MCF 10A (cell line): ENCODE measurements around the gene HS6ST2. TPM values are rescaled to one million over a fixed set of nuclear protein-coding genes. Genes with fewer than 3 reads are reported as not detected.

Source experiments
- BruUV-seq: library from RNA; stranded (reverse); fragments of 400-500 nt; replicated peaks from 2 replicates; lab custom pipeline; 2021; lab: Mats Ljungman, UMichigan
- CTCF ChIA-PET: fragments of 300-600 bp; sonication (Branson Sonifier 250); formaldehyde crosslinking; extraction: SDS; loops from one replicate; lab custom pipeline; 2021; ENCODE audit warnings: antibody characterized with exemption, inconsistent platforms; lab: Yijun Ruan, JAX
- POLR2A ChIA-PET: fragments of 300-600, 350-650 bp; sonication (Branson Sonifier 250); formaldehyde crosslinking; extraction: SDS; loops from one replicate; lab custom pipeline; 2020; ENCODE audit warnings: antibody characterized with exemption, inconsistent platforms; lab: Yijun Ruan, JAX
- DNase-seq: peaks from one replicate; pipeline ENCODE4 v3.0.0-alpha.2; 2018; ENCODE audit not compliant: unreplicated experiment
- H3K27ac Mint-ChIP-seq: one replicate; pipeline ENCODE4 v1.8.0; 2022; ENCODE audit warnings: mild to moderate bottlenecking, low read depth, mixed read lengths; ENCODE audit not compliant: unreplicated experiment
- H3K27me3 Mint-ChIP-seq: one replicate; pipeline ENCODE4 v1.8.0; 2022; ENCODE audit warnings: mixed read lengths; ENCODE audit not compliant: insufficient read depth, unreplicated experiment
- H3K36me3 Mint-ChIP-seq: one replicate; pipeline ENCODE4 v1.8.0; 2022; ENCODE audit warnings: mild to moderate bottlenecking, moderate library complexity, mixed read lengths; ENCODE audit not compliant: insufficient read depth, unreplicated experiment
- H3K4me1 Mint-ChIP-seq: one replicate; pipeline ENCODE4 v1.8.0; 2022; ENCODE audit warnings: mixed read lengths; ENCODE audit not compliant: insufficient read depth, unreplicated experiment
- H3K4me3 Mint-ChIP-seq: one replicate; pipeline ENCODE4 v1.8.0; 2022; ENCODE audit warnings: mild to moderate bottlenecking, moderate library complexity, mixed read lengths; ENCODE audit not compliant: unreplicated experiment
- H3K9me3 Mint-ChIP-seq: one replicate; pipeline ENCODE4 v1.8.0; 2022; ENCODE audit warnings: mixed read lengths; ENCODE audit not compliant: unreplicated experiment
- intact Hi-C: fragments of 100-400 bp; cut with micrococcal nuclease; formaldehyde crosslinking; loops from 2 replicates; pipeline ENCODE4 v1.14.1; 2022
- total RNA-seq: library from RNA; stranded (reverse); gene quantifications from 2 replicates; pipeline ENCODE4 v1.2.3, GENCODE V29; 2022
- TF ChIP-seq, protein P1 (sequence below): fragments of 200-600 bp; IDR thresholded peaks from one replicate; pipeline ENCODE4 v1.8.0; 2022; ENCODE audit warnings: antibody characterized with exemption, mild to moderate bottlenecking; ENCODE audit not compliant: unreplicated experiment

The HS6ST2 gene
- total RNA-seq, 1 experiment from 2014 or later, result 26.1 TPM

DNA sequence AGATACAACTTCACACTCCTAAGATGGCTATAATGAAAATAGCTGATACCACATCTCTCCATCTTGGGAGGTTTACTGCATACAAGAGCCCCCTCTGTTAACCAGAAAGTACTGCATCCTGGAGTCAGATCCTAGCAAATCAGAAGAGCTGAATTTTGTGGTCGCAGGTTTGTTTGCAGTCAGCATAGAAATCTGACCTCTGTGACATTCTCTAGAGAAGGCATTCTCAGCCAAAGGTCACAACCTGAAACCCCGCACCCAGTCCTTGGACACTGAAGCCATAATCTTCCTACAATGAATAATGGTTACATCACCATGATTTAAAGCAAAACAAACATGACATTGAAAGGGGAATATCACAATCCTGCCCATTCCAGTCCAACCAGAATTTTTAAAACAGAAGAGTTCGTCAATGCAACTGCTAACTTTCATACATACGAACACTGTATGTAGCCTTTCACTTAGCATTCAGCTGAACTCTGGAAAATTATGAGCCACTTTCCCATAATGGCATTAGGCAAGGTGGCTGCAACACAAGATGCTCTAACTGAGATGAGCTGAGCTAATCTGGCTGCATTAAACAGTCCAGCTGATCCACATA is 17.6 kb downstream of the HS6ST2 start:
- Mint-ChIP-seq H3K27me3 (no peaks in the 10 kb centered on the region), H3K4me1 (peaks cover 9% of the 10 kb centered on the region), H3K9me3 (no peaks in the 10 kb centered on the region), H3K36me3 (no peaks in the 10 kb centered on the region), H3K4me3 (no peak overlapping the region), H3K27ac (no peak overlapping the region)
- DNase-seq, result peak; percentile 19
- no TSS peak for BruUV-seq
- POLR2A ChIA-PET, result interaction anchor here (0.6 to 1.4 kb wide), 2 partner anchors 9 to 36 kb away, joined by 3 to 4 read pairs; no protein-coding TSS in a partner anchor
- intact Hi-C loops, result loop anchor here (2.0 kb wide), 1 partner anchor 200 kb away; no protein-coding TSS in a partner anchor
- TF ChIP-seq, protein P1, sequence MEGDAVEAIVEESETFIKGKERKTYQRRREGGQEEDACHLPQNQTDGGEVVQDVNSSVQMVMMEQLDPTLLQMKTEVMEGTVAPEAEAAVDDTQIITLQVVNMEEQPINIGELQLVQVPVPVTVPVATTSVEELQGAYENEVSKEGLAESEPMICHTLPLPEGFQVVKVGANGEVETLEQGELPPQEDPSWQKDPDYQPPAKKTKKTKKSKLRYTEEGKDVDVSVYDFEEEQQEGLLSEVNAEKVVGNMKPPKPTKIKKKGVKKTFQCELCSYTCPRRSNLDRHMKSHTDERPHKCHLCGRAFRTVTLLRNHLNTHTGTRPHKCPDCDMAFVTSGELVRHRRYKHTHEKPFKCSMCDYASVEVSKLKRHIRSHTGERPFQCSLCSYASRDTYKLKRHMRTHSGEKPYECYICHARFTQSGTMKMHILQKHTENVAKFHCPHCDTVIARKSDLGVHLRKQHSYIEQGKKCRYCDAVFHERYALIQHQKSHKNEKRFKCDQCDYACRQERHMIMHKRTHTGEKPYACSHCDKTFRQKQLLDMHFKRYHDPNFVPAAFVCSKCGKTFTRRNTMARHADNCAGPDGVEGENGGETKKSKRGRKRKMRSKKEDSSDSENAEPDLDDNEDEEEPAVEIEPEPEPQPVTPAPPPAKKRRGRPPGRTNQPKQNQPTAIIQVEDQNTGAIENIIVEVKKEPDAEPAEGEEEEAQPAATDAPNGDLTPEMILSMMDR, result peak; percentile 22
- CTCF ChIA-PET, result interaction anchor here (0.5 to 1.2 kb wide), 2 partner anchors 10 to 15 kb away, joined by 3 to 5 read pairs; no protein-coding TSS in a partner anchor

DNA sequence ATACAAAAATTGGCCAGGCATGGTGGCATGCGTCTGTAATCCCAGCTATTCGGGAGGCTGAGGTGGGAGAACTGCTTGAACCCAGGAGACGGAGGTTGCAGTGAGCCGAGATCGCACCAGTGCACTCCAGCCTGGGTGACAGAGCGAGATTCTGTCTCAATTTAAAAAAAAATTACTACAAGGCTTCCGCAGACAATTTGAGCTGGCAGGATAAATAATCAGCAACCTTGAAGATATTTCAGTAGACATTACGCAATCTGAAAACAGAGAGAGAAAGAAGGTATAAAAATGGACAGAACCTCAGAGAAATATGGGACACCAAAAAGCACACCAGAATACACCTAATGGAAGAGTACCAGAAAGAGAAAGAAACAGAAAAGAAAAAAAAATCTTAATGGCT is 25.3 kb downstream of the HS6ST2 start:
- H3K4me3 Mint-ChIP-seq, result no peak overlapping the region
- POLR2A ChIA-PET, result no interaction called here
- TF ChIP-seq, protein P1, result no peak
- intact Hi-C loops, result no loop called here
- no peaks in the 10 kb centered on the region for H3K36me3 Mint-ChIP-seq
- peaks cover 11% of the 10 kb centered on the region for H3K27me3 Mint-ChIP-seq
- CTCF ChIA-PET, result interaction anchor here (0.6 kb wide), 1 partner anchor 449 kb away, joined by 3 read pairs; no protein-coding TSS in a partner anchor
- no peak overlapping the region for H3K27ac Mint-ChIP-seq
- no peaks in the 10 kb centered on the region for H3K4me1 Mint-ChIP-seq
- peaks cover 8% of the 10 kb centered on the region for H3K9me3 Mint-ChIP-seq
- BruUV-seq, result no TSS peak
- DNase-seq, result no peak

DNA sequence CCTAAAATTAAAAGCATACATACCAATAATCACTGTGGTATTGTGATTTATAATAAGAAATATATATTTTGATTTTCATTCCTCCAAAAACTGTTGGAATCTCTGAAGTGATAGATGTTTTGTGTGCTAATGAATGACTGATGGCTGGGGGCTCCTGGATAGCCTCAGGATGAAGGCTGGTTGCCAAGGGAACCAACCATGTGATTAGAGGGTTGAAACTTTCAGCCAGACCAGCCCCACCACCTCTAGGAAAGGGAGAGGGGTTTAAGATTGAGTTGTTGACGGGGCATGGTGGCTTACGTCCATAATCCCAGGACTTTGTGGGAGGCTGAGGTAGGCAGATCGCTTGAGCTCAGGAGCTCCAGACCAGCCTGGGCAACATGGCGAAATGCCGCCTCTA is 34.0 kb downstream of the HS6ST2 start:
- DNase-seq, result no peak
- H3K9me3 Mint-ChIP-seq, result no peaks in the 10 kb centered on the region
- no peaks in the 10 kb centered on the region for H3K36me3 Mint-ChIP-seq
- no TSS peak for BruUV-seq
- H3K27me3 Mint-ChIP-seq, result peaks cover 58% of the 10 kb centered on the region
- TF ChIP-seq, protein P1, result no peak
- H3K4me1 Mint-ChIP-seq, result no peaks in the 10 kb centered on the region
- no peak overlapping the region for H3K27ac Mint-ChIP-seq
- H3K4me3 Mint-ChIP-seq, result no peak overlapping the region
- POLR2A ChIA-PET, result no interaction called here
- CTCF ChIA-PET, result no interaction called here
- intact Hi-C loops, result no loop called here

DNA sequence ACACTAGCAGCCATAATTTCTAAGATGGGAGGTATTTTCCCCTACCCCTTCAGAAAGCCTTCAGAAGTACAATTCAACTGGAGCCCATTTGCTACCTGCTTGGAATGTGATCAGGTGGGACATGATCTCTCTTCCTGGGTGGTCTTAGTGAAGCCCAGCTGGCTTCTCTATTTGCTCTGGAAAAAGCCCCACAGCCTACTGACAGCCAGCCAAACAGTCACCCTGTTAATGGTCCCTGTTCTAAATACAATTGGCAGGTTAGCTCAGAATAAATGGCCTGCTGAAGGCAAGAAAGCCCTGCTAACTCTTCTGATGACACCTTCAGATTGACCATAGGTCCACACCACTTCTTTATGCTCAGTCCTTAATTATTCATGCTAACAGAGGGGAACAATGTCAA is 39.9 kb downstream of the HS6ST2 start:
- intact Hi-C loops, result no loop called here
- TF ChIP-seq, protein P1, result no peak
- BruUV-seq, result no TSS peak

More for the DNA sequence above, 39.9 kb downstream of the HS6ST2 start:
- H3K4me1 Mint-ChIP-seq, result no peaks in the 10 kb centered on the region
- H3K4me3 Mint-ChIP-seq, result no peak overlapping the region
- H3K9me3 Mint-ChIP-seq, result no peaks in the 10 kb centered on the region
- H3K27ac Mint-ChIP-seq, result no peak overlapping the region
- peaks cover 48% of the 10 kb centered on the region for H3K27me3 Mint-ChIP-seq
- DNase-seq, result no peak
- POLR2A ChIA-PET, result no interaction called here
- CTCF ChIA-PET, result interaction anchor here (1.2 kb wide), 1 partner anchor 11 kb away, joined by 5 read pairs; no protein-coding TSS in a partner anchor
- no peaks in the 10 kb centered on the region for H3K36me3 Mint-ChIP-seq
